Posterior vena cava (tissue), 2 donors: Measurements from ENCODE around the gene UTS2. TPM values are rescaled to one million over a fixed set of nuclear protein-coding genes. Genes with fewer than 3 reads are reported as not detected.

Experiments
- DNase-seq: peaks from one replicate; pipeline ENCODE4 v3.0.0-alpha.2; 2020; ENCODE audit warnings: low spot score
- intact Hi-C, 2 donors: fragments of 100-400 bp; cut with DNase I; formaldehyde crosslinking; loops; one replicate each; pipeline versions ENCODE4 v1.14.1 to v1.14.2; 2022 to 2023
- total RNA-seq, 2 donors: library from RNA; stranded (reverse); fragmentation: NEBNext Ultra II Directional; extraction: Animal tissue kit (Norgen Biotek cat#: 25700); gene quantifications; one replicate each; pipeline ENCODE4 v1.2.1, GENCODE V29; 2021
- donor health status: DM: yes; HTN: yes; CAD: no.
- donor health status: DM: yes; HTN: yes; CAD: no.

Gene UTS2
- total RNA-seq, 2 donors from 2014 or later: 1.3 TPM; not detected in 1

GRCh38 chr1:7827126-7827955 is 25.5 kb downstream of the UTS2 start:
- no peak for DNase-seq
- intact Hi-C loops: no loop called here

DNA sequence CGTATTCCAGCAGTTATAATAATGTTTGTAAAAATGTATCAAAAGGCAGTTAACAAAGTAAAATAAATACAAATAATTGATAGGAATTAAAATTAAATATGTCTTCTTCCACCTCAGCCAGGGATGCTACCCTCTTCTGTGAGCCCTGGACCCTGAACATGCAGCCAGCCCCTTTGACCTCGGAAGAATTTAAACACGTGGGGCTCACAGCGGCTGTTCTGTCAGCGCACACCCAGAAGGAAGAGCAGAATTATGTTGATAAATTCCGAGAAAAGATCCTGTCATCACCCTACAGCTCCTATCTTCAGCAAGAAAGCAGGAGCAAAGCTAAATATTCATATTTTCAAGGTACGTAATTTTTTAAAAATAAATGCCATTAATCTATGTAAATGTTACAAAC is 26.5 kb downstream of the UTS2 start:
- no peak for DNase-seq

DNA sequence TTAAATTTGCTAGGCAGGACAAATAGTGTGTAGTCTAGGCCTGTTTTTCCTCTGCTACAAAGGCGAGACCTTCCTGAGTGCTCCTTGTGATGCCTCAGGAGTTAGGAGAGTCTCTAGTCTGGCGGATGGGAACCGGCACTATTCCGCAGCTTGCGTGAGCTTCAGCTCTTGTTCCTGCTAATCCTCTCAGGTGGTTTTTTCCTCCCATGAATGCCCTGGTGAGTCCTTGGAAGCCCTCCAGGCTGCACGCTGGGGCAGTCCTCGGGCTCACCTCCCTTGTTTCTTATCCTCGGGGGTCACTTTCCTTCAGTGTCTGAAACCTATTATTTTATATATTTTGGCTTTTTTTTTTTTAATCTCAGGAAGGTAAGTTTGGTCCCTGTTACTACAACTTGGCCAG is 28.2 kb downstream of the UTS2 start:
- DNase-seq: no peak
- intact Hi-C loops: no loop called here

More for the DNA sequence above, 26.5 kb downstream of the UTS2 start:
- intact Hi-C loops: no loop called here

GRCh38 chr1:7821282-7821681 is 31.6 kb downstream of the UTS2 start:
- intact Hi-C loops: loop anchor here in 1 of 2 donors (1.0 kb wide), 1 partner anchor 18 kb away; no protein-coding TSS in a partner anchor
- DNase-seq: no peak

DNA sequence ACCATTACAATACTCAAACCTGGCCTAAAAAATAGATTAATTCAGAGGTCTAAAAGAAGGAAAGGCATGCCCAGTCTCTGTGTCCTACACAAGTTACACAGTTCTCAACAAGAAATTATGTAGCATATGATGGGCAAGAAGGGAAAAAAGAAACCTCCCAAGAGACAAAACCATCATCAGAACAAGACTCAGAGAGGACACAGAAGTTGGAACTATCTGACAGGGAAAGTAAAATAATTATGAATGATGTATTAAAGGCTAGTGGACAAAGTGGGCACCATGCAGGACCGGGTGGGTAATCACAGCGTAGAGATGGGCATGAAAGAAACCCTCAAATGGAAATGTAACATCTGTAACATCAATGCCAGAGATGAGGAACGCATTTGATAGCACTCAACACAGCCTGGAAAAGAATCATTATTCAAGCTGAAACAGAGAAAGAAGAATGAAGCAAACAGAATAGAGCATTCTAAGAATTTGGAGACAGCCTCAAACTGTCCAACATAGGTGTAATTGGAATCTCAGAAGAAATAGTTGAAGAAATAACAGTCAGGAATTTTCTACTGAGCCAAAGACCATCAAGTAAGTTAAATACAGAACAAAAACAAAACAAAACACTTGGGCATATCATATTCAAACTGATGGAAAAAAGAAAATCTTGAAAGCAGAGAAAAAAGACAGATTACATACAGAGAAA is 39.0 kb downstream of the UTS2 start:
- no peak for DNase-seq
- intact Hi-C loops: loop anchor here in 1 of 2 donors (10.0 kb wide), 1 partner anchor 81 kb away; no protein-coding TSS in a partner anchor

- no peak for DNase-seq
These were observed 41.4 kb downstream of the UTS2 start for GRCh38 chr1:7811476-7811875.

GRCh38 chr1:7810395-7810794 is 42.5 kb downstream of the UTS2 start:
- no peak for DNase-seq
- intact Hi-C loops: loop anchor here in 1 of 2 donors (10.0 kb wide), 1 partner anchor 84 kb away; no protein-coding TSS in a partner anchor

More at GRCh38 chr1:7811476-7811875, 41.4 kb downstream of the UTS2 start:
- intact Hi-C loops: loop anchor here in 1 of 2 donors (10.0 kb wide), 1 partner anchor 83 kb away; no protein-coding TSS in a partner anchor

GRCh38 chr1:7809742-7810141 is 43.1 kb downstream of the UTS2 start:
- no peak for DNase-seq
- intact Hi-C loops: loop anchor here (10.0 kb wide), 2 partner anchors 85 to 95 kb away; no protein-coding TSS in a partner anchor

DNA sequence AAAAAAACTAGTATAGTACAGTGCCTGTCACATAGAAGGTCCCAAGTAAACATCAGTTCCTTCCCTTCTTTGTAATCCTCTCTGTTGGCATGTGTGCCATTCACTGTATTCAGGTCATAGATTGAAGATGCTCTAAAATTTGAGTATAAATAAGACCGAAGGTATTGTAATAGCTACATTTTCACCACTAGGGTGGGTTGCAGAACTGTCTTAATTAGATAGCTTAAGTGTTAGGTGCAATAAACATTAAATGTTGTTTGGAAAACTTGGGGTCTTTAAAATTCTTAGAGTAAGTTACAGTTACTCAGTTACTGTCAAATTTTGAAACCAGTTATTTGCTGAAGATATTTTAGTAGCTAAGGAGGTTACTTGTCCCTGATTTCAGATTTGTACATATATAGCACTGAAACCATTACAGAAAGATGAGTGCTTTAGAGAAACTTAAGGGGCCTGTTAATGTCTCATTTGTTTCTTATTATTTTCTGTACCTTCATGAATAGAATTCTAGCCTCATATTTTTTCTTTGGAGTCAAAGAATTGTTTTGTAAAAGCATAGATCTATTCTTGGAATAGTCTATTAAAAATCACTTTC is 44.5 kb downstream of the UTS2 start:
- intact Hi-C loops: loop anchor here in 1 of 2 donors (10.0 kb wide), 1 partner anchor 96 kb away; no protein-coding TSS in a partner anchor
- no peak for DNase-seq

DNA sequence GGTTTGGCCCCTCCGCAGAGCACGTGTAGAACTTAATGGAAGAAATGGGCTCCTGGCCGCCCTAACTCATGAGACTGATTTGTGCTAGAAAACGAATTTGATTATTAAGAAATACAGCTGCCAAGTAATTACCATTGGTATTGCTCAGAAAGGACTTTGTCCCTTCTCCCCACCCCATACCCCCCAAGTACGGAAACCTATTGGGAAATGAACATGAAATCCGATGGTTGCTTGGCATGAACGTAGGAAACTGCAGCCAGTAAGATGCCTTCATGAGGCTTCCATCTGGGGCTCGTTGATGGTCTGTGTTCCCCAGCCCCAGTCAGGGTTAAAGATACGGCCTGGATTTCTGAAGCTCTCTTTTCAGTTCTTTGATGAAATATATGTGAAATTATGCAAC is 47.4 kb downstream of the UTS2 start:
- intact Hi-C loops: loop anchor here in 1 of 2 donors (10.0 kb wide), 1 partner anchor 99 kb away; no protein-coding TSS in a partner anchor
- DNase-seq: no peak

Other genes starting within 250 kb of the UTS2 start
- gene VAMP3, start 81.8 kb downstream of the UTS2 start, total RNA-seq: 100 to 1,000 TPM; 101 to 119 TPM
- gene PER3, start 68.8 kb downstream of the UTS2 start, total RNA-seq: 10 to 100 TPM; 11.3 to 19.0 TPM
- gene TNFRSF9, start 87.8 kb upstream of the UTS2 start, total RNA-seq: under 1 TPM in 1 of 2 donors, not detected in 1; 0.19 TPM
- gene PARK7, start 108.6 kb upstream of the UTS2 start, total RNA-seq: 100 to 1,000 TPM; 192 to 209 TPM
- gene ERRFI1, start 173.2 kb upstream of the UTS2 start, total RNA-seq: 100 to 1,000 TPM in 1 of 2 donors, 10 to 100 TPM in 1; 84.4 to 151 TPM